ENCODE measurements around the gene LSM2.
A peak's percentile ranks its signal among the peaks of the same experiment; 100 is the strongest.
"Not testable (repeated sequence)": the region's sequence is repeated elsewhere in the genome, so short reads cannot be mapped to it uniquely, and the experiment has no call there.

LSM2 gene

DNA sequence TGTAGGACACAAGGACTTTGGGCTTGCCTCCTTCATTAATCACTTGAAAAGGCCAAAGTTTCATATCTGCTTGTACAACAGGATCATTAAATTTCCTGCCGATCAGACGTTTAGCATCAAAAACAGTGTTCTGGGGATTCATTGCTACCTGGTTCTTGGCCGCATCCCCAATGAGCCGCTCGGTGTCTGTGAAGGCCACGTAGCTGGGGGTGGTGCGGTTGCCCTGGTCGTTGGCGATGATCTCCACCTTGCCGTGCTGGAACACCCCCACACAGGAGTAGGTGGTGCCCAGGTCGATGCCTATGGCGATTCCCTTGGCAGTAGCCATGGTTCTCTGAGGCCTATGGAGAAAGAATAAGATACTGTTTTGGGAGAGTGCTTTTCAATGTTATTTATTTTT, 4.9 kb upstream of the LSM2 start:
- H4K20me1 ChIP-seq (ENCODE audit: insufficient read depth, low read length, poor library complexity, severe bottlenecking) = no peaks in the 10 kb centered on the region
- no peaks in the 10 kb centered on the region for H3K9me3 ChIP-seq (ENCODE audit: insufficient read depth, low read depth, low read length)
- TF ChIP-seq EZH2phosphoT487 (IDR thresholded peaks at IDR 0.05; ENCODE audit: borderline replicate concordance) (no peak), CTCF (conservative IDR thresholded peaks at IDR 0.05; ENCODE audit: low read length) (no peak)
- H3F3A ChIP-seq (ENCODE audit: low read depth) = no peaks in the 10 kb centered on the region
- H3K27me3 ChIP-seq (ENCODE audit: insufficient read depth, low read length, poor library complexity, severe bottlenecking) = no peaks in the 10 kb centered on the region
- no peaks in the 10 kb centered on the region for H3K36me3 ChIP-seq (ENCODE audit: insufficient read depth, low read length)
- H3K79me2 ChIP-seq (ENCODE audit: insufficient read depth, low read length) = peaks cover under 1% of the 10 kb centered on the region
- H3K4me1 ChIP-seq (ENCODE audit: insufficient read depth, low read length, poor library complexity, severe bottlenecking) = no peaks in the 10 kb centered on the region
- H2AFZ ChIP-seq (ENCODE audit: low read length) = no peak overlapping the region
- H3K9me2 ChIP-seq (replicated peaks; ENCODE audit: low read depth, low read length) = no peaks in the 10 kb centered on the region
- H3K9ac ChIP-seq (ENCODE audit: low read depth, low read length, poor library complexity, severe bottlenecking) = no peak overlapping the region
- H3K4me2 ChIP-seq (ENCODE audit: low read depth, low read length, poor library complexity, severe bottlenecking) = no peak overlapping the region
- no peak overlapping the region for H3K4me3 ChIP-seq (ENCODE audit: low read length, poor library complexity, severe bottlenecking)

DNA sequence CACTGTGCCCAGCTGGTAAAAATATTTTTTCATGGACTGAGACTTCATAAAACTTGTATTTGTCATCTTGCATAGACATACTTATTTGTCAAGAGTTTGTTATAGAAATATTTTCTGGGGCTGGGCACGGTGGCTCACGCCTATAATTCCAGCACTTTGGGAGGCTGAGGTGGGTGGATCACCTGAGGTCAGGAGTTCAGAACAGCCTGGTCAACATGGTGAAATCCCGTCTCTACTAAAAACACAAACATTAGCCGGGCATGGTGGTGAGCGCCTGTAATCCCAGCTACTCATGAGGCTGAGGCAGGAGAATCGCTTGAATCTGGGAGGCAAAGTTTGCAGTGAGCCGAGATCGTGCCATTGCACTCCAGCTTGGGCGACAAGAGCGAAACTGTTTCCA, 1.8 kb upstream of the LSM2 start:
- H3K4me2 ChIP-seq (ENCODE audit: low read depth, low read length, poor library complexity, severe bottlenecking); H3K9ac ChIP-seq (ENCODE audit: low read depth, low read length, poor library complexity, severe bottlenecking); H3K27me3 ChIP-seq (ENCODE audit: insufficient read depth, low read length, poor library complexity, severe bottlenecking); H3K4me3 ChIP-seq (ENCODE audit: low read length, poor library complexity, severe bottlenecking); H3K9me3 ChIP-seq (ENCODE audit: insufficient read depth, low read depth, low read length); H3K36me3 ChIP-seq (ENCODE audit: insufficient read depth, low read length); H3K9me2 ChIP-seq (replicated peaks; ENCODE audit: low read depth, low read length); H4K20me1 ChIP-seq (ENCODE audit: insufficient read depth, low read length, poor library complexity, severe bottlenecking); H2AFZ ChIP-seq (ENCODE audit: low read length); H3F3A ChIP-seq (ENCODE audit: low read depth): not testable (repeated sequence)
- H3K4me1 ChIP-seq (ENCODE audit: insufficient read depth, low read length, poor library complexity, severe bottlenecking) = peaks cover 14% of the 10 kb centered on the region
- peaks cover 30% of the 10 kb centered on the region for H3K79me2 ChIP-seq (ENCODE audit: insufficient read depth, low read length)

DNA sequence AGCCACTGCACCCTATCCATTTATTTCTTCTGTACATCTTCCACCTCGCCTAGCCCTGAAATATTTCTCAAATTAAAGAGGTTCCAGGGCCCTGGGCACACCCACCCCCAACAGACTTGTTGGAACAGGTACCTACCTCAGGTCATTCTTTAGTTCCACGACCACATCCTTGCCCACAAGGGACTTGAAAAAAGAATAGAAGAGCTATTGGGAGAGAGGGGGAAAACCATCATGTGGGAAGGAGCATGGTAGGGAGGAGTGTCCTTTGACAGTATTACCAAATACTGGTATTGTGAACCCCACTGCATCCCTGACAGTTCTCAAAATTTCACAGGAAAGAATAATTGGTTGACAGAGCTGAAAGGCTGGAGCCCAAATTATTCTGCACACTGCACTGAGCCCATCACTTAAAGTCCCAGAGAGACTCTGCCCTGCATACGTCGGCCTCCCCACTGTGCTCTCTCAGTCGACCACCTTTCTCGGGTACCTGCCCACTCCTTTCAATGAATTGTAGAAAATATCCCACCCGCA, 762 bp downstream of the LSM2 start:
- no peaks in the 10 kb centered on the region for H3K9me3 ChIP-seq (ENCODE audit: insufficient read depth, low read depth, low read length)
- no peaks in the 10 kb centered on the region for H3K9me2 ChIP-seq (replicated peaks; ENCODE audit: low read depth, low read length)
- H3F3A ChIP-seq (ENCODE audit: low read depth) = no peaks in the 10 kb centered on the region
- H3K9ac ChIP-seq (ENCODE audit: low read depth, low read length, poor library complexity, severe bottlenecking) = peak overlapping the region; percentile 92
- H4K20me1 ChIP-seq (ENCODE audit: insufficient read depth, low read length, poor library complexity, severe bottlenecking) = peaks cover 7% of the 10 kb centered on the region
- no peaks in the 10 kb centered on the region for H3K27me3 ChIP-seq (ENCODE audit: insufficient read depth, low read length, poor library complexity, severe bottlenecking)
- peaks cover 14% of the 10 kb centered on the region for H3K4me1 ChIP-seq (ENCODE audit: insufficient read depth, low read length, poor library complexity, severe bottlenecking)
- TF ChIP-seq CTCF (conservative IDR thresholded peaks at IDR 0.05; ENCODE audit: low read length) (no peak), EZH2phosphoT487 (IDR thresholded peaks at IDR 0.05; ENCODE audit: borderline replicate concordance) (no peak)
- H3K79me2 ChIP-seq (ENCODE audit: insufficient read depth, low read length) = peaks cover 50% of the 10 kb centered on the region
- H3K4me3 ChIP-seq (ENCODE audit: low read length, poor library complexity, severe bottlenecking) = peak overlapping the region; percentile 98
- H2AFZ ChIP-seq (ENCODE audit: low read length) = peak overlapping the region; percentile 92
- H3K36me3 ChIP-seq (ENCODE audit: insufficient read depth, low read length) = no peaks in the 10 kb centered on the region
- H3K4me2 ChIP-seq (ENCODE audit: low read depth, low read length, poor library complexity, severe bottlenecking) = peak overlapping the region; percentile 92

GRCh38 chr6:31801031-31801927, 5.5 kb downstream of the LSM2 start:
- not testable (repeated sequence) for H3K9ac ChIP-seq (ENCODE audit: low read depth, low read length, poor library complexity, severe bottlenecking); H3K4me3 ChIP-seq (ENCODE audit: low read length, poor library complexity, severe bottlenecking); H4K20me1 ChIP-seq (ENCODE audit: insufficient read depth, low read length, poor library complexity, severe bottlenecking); H3K36me3 ChIP-seq (ENCODE audit: insufficient read depth, low read length); H3K4me2 ChIP-seq (ENCODE audit: low read depth, low read length, poor library complexity, severe bottlenecking); H3F3A ChIP-seq (ENCODE audit: low read depth); H3K9me3 ChIP-seq (ENCODE audit: insufficient read depth, low read depth, low read length); H3K9me2 ChIP-seq (replicated peaks; ENCODE audit: low read depth, low read length); H3K27me3 ChIP-seq (ENCODE audit: insufficient read depth, low read length, poor library complexity, severe bottlenecking); H2AFZ ChIP-seq (ENCODE audit: low read length)
- peaks cover 58% of the 10 kb centered on the region for H3K79me2 ChIP-seq (ENCODE audit: insufficient read depth, low read length)
- H3K4me1 ChIP-seq (ENCODE audit: insufficient read depth, low read length, poor library complexity, severe bottlenecking) = peaks cover 35% of the 10 kb centered on the region

All from Loucy (cell line).